HG03039 (cell line): ENCODE data around the gene OR10R2.

Source experiments
- ATAC-seq: cut with Tn5 transposase; IDR thresholded peaks from one replicate; pipeline ENCODE4 v1.9.1; 2021; ENCODE audit warnings: mild to moderate bottlenecking, moderate library complexity; ENCODE audit not compliant: unreplicated experiment

The OR10R2 gene

DNA sequence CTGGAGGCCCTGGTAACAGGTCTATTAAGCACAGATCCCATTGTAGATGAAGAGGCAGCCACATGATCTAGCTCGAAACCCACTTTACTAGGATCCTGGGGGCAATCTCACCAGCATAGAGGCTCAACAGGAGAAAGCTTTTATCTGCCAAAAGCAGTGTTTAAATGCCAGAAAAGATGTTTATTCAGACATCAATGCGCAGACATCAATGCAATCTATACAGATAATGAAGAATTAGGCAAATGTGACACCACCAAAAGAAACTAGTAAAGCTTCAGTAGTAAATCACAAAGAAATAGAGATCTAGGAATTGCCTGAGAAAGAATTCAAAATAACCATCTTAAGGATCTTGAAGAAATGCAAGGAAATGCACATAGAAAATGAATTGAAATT lies 49.6 kb downstream of the OR10R2 start:
- ATAC-seq: no peak

DNA sequence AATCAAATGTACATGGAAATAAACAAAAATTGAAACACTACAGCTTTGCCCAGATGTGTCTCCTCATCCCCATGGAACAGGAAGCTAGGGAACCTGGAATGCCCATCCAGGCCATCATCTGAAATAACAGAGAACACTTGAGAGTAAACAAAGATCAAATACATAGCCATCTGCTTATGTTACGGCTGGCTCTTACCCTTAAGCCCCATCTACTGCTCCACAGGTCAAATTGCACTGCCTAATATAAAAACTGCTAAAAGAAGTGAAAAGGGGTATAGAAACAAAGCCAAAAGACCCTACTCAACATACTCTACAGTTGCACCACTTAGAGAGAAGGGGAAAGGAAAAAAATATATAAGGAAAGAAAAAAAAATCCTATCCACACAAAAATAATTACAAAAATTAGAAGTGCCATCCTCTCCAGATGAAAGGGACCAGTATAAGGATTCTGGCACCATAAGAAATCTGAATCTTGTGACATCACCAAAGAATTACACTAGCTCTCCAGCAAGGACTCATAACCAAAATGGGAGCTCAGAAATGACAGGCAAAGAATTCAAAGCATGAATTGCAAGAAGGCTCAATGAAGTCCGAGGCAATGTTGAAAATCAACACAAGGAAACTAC lies 55.3 kb downstream of the OR10R2 start:
- ATAC-seq: no peak
